H1 (cell line): ENCODE results near the gene C5AR1. TPM values are rescaled to one million over a fixed set of nuclear protein-coding genes. Genes with fewer than 3 reads are reported as not detected.

Experiments used
- CTCF ChIA-PET: fragments of 300-600 bp; sonication (Branson Sonifier 250); formaldehyde crosslinking; loops from one replicate; lab custom pipeline; 2021; ENCODE audit not compliant: partially characterized antibody; lab: Charles Lee
- POLR2A ChIA-PET: fragments of 300-600 bp; sonication (Branson Sonifier 250); formaldehyde crosslinking; loops from one replicate; lab custom pipeline; 2021; ENCODE audit warnings: inconsistent platforms; ENCODE audit not compliant: partially characterized antibody; lab: Charles Lee
- DNase-seq, 2 experiments: peaks; one replicate each; pipeline versions ENCODE4 v3.0.0 to v3.0.0-alpha.2; 2010 to 2022; ENCODE audit warnings: low spot score in 2 of 2, low read depth in 1 of 2, mixed read lengths in 1 of 2
- FAIRE-seq: peaks from 2 replicates; lab custom pipeline; 2011; peaks lifted over from hg19 to GRCh38; lab: Jason Lieb, UNC
- H2AFZ ChIP-seq: 2 replicates; pipeline ENCODE4 v1.8.1; 2012; ENCODE audit warnings: low read length, inconsistent platforms
- H2AK5ac ChIP-seq: 2 replicates; pipeline ENCODE4 v1.6.1; 2013; ENCODE audit warnings: low read depth, low read length
- H2BK120ac ChIP-seq: replicated peaks from 2 replicates; pipeline ENCODE3; 2013; ENCODE audit warnings: low read depth, low read length, inconsistent platforms
- H2BK12ac ChIP-seq: 2 replicates; pipeline ENCODE4 v1.6.1; 2013; ENCODE audit warnings: low read depth, low read length
- H2BK15ac ChIP-seq: 2 replicates; pipeline ENCODE4 v1.6.1; 2013; ENCODE audit warnings: low read length
- H2BK20ac ChIP-seq: 2 replicates; pipeline ENCODE4 v1.6.1; 2013; ENCODE audit warnings: low read length
- H2BK5ac ChIP-seq: 2 replicates; pipeline ENCODE4 v1.6.1; 2013; ENCODE audit warnings: low read depth, low read length
- H3K14ac ChIP-seq: 2 replicates; pipeline ENCODE4 v1.6.1; 2013; ENCODE audit warnings: inconsistent platforms; ENCODE audit not compliant: insufficient read length
- H3K18ac ChIP-seq: 2 replicates; pipeline ENCODE4 v1.6.1; 2013; ENCODE audit warnings: low read length; ENCODE audit errors: extremely low read depth
- H3K23ac ChIP-seq: 2 replicates; pipeline ENCODE4 v1.6.1; 2013; ENCODE audit warnings: inconsistent platforms; ENCODE audit not compliant: insufficient read length
- H3K23me2 ChIP-seq: 2 replicates; pipeline ENCODE4 v1.6.1; 2013; ENCODE audit warnings: low read depth, low read length
- H3K27ac ChIP-seq: 2 replicates; pipeline ENCODE4 v1.6.1; 2011; ENCODE audit warnings: low read depth, low read length, inconsistent platforms
- H3K27me3 ChIP-seq, 4 experiments: replicated peaks in 1 of 4; 1 replicate in 1 of 4; 2 replicates in 3 of 4; pipeline versions ENCODE4 v1.6.1 to v1.8.1; 2011 to 2013; ENCODE audit warnings: low read length in 3 of 4, mild to moderate bottlenecking in 3 of 4, inconsistent platforms in 2 of 4, mixed read lengths in 2 of 4, moderate library complexity in 1 of 4; ENCODE audit not compliant: control insufficient read depth in 3 of 4, insufficient read depth in 3 of 4; ENCODE audit errors: extremely low read depth in 1 of 4
- H3K36me3 ChIP-seq, 4 experiments: 2 replicates each; pipeline versions ENCODE4 v1.6.1 to v1.8.1; 2011 to 2013; ENCODE audit warnings: mild to moderate bottlenecking in 4 of 4, low read length in 3 of 4, moderate library complexity in 2 of 4, control low read depth in 1 of 4, inconsistent platforms in 1 of 4; ENCODE audit not compliant: insufficient read depth in 4 of 4, control insufficient read depth in 2 of 4
- H3K4ac ChIP-seq: replicated peaks from 2 replicates; pipeline ENCODE3; 2013; ENCODE audit warnings: low read length, low read depth, mixed read lengths, inconsistent platforms; ENCODE audit not compliant: insufficient read length
- H3K4me1 ChIP-seq, 4 experiments: replicated peaks in 1 of 4; 1 replicate in 1 of 4; 2 replicates in 3 of 4; pipeline versions ENCODE4 v1.6.1 to v1.8.1; 2011 to 2013; ENCODE audit warnings: low read length in 3 of 4, inconsistent platforms in 2 of 4, mixed read lengths in 1 of 4; ENCODE audit not compliant: insufficient read depth in 4 of 4, control insufficient read depth in 3 of 4
- H3K4me2 ChIP-seq, 2 experiments: 2 replicates each; pipeline versions ENCODE4 v1.6.1 to v1.8.1; 2011 to 2013; ENCODE audit warnings: low read depth in 2 of 2, low read length in 2 of 2, control low read depth in 1 of 2, inconsistent platforms in 1 of 2, mild to moderate bottlenecking in 1 of 2; ENCODE audit not compliant: insufficient read depth in 1 of 2
- H3K4me3 ChIP-seq, 4 experiments: fragments of 200-600, 300-600 bp in 1 of 4; sonication (generic), shearing (Covaris generic), sonication (Bioruptor Twin) in 1 of 4; 2 replicates each; pipeline versions ENCODE4 v1.5.1 to v1.8.1; 2011 to 2016; ENCODE audit warnings: low read length in 4 of 4, low read depth in 3 of 4, control low read depth in 2 of 4, inconsistent platforms in 2 of 4, mild to moderate bottlenecking in 2 of 4, mixed read lengths in 1 of 4, moderate library complexity in 1 of 4; ENCODE audit not compliant: insufficient read depth in 2 of 4; ENCODE audit errors: extremely low read depth in 1 of 4
- H3K56ac ChIP-seq: replicated peaks from 2 replicates; pipeline ENCODE3; 2013; ENCODE audit warnings: low read depth, mild to moderate bottlenecking, mixed read lengths, low read length, inconsistent platforms; ENCODE audit not compliant: insufficient read length
- H3K79me1 ChIP-seq: 2 replicates; pipeline ENCODE4 v1.6.1; 2013; ENCODE audit warnings: low read depth, low read length, control low read depth
- H3K79me2 ChIP-seq, 2 experiments: 2 replicates each; pipeline versions ENCODE4 v1.6.1 to v1.8.1; 2012 to 2013; ENCODE audit warnings: low read length in 2 of 2, mild to moderate bottlenecking in 2 of 2, inconsistent platforms in 1 of 2; ENCODE audit not compliant: insufficient read depth in 2 of 2, control insufficient read depth in 1 of 2
- H3K9ac ChIP-seq, 4 experiments: replicated peaks in 1 of 4; 1 replicate in 1 of 4; 2 replicates in 3 of 4; pipeline versions ENCODE4 v1.6.1 to v1.8.1; 2011 to 2013; ENCODE audit warnings: low read depth in 3 of 4, low read length in 3 of 4, control low read depth in 2 of 4, mild to moderate bottlenecking in 2 of 4, moderate library complexity in 2 of 4, inconsistent platforms in 1 of 4; ENCODE audit errors: extremely low read depth in 1 of 4
- H3K9me3 ChIP-seq, 2 experiments: 2 replicates each; pipeline versions ENCODE4 v1.6.1 to v1.8.1; 2012 to 2013; ENCODE audit warnings: mild to moderate bottlenecking in 2 of 2, moderate library complexity in 2 of 2, control low read depth in 1 of 2, inconsistent platforms in 1 of 2, low read depth in 1 of 2, low read length in 1 of 2, mixed read lengths in 1 of 2; ENCODE audit not compliant: insufficient read depth in 2 of 2
- H4K20me1 ChIP-seq, 2 experiments: replicated peaks in 1 of 2; 2 replicates each; pipeline versions ENCODE3 to v1.8.1; 2011 to 2013; ENCODE audit warnings: inconsistent platforms in 2 of 2, low read length in 2 of 2, mild to moderate bottlenecking in 1 of 2; ENCODE audit not compliant: insufficient read depth in 2 of 2, control insufficient read depth in 1 of 2
- H4K5ac ChIP-seq: 2 replicates; pipeline ENCODE4 v1.6.1; 2013; ENCODE audit warnings: low read length, low read depth, mixed read lengths, inconsistent platforms; ENCODE audit not compliant: insufficient read length
- H4K8ac ChIP-seq: 2 replicates; pipeline ENCODE4 v1.8.0; 2013; ENCODE audit warnings: mild to moderate bottlenecking, moderate library complexity, low read length, inconsistent platforms; ENCODE audit not compliant: insufficient read depth; ENCODE audit errors: extremely low read depth
- H4K91ac ChIP-seq: replicated peaks from 2 replicates; pipeline ENCODE3; 2013; ENCODE audit warnings: low read length, mixed read lengths, inconsistent platforms; ENCODE audit not compliant: insufficient read length
- BCL11A ChIP-seq, 2 experiments: IDR thresholded peaks; one replicate each; pipeline ENCODE4 v1.6.1; 2011; ENCODE audit warnings: low read depth in 2 of 2, low read length in 2 of 2, mild to moderate bottlenecking in 2 of 2
- EGR1 ChIP-seq: IDR thresholded peaks from 2 replicates; pipeline ENCODE4 v1.6.1; 2011; ENCODE audit warnings: low read depth, low read length, borderline replicate concordance
- EZH2 ChIP-seq: fragments of 200-600 bp; sonication (generic); IDR thresholded peaks from 2 replicates; pipeline ENCODE4 v1.7.1; 2012; ENCODE audit warnings: low read depth, mild to moderate bottlenecking, moderate library complexity, low read length, inconsistent platforms; ENCODE audit not compliant: severe bottlenecking
- HDAC2 ChIP-seq, 2 experiments: fragments of 300-600 bp in 1 of 2; sonication (generic) in 1 of 2; IDR thresholded peaks; 2 replicates each; pipeline ENCODE4 v1.6.1; 2011 to 2012; ENCODE audit warnings: low read depth in 2 of 2, low read length in 2 of 2, mild to moderate bottlenecking in 2 of 2, moderate library complexity in 2 of 2, borderline replicate concordance in 1 of 2, inconsistent platforms in 1 of 2
- KDM1A ChIP-seq: fragments of 200-600, 300-600 bp; sonication (generic); IDR thresholded peaks from 2 replicates; pipeline ENCODE4 v1.7.1; 2016; ENCODE audit warnings: mild to moderate bottlenecking, low read length, borderline replicate concordance
- POLR2AphosphoS5 ChIP-seq: IDR thresholded peaks from 2 replicates; pipeline ENCODE4 v1.6.1; 2011; ENCODE audit warnings: low read depth, low read length
- RXRA ChIP-seq: IDR thresholded peaks from 2 replicates; pipeline ENCODE4 v1.6.1; 2011; ENCODE audit warnings: low read depth, mild to moderate bottlenecking, low read length, moderate library complexity; ENCODE audit not compliant: insufficient read depth
- SIX5 ChIP-seq: IDR thresholded peaks from 2 replicates; pipeline ENCODE4 v1.6.1; 2011; ENCODE audit warnings: mild to moderate bottlenecking, low read depth, low read length
- SP1 ChIP-seq: IDR thresholded peaks from 2 replicates; pipeline ENCODE4 v1.6.1; 2011; ENCODE audit warnings: low read depth, low read length
- WGBS, 2 experiments: shearing (Covaris generic) in 1 of 2; methylation state at CpG; one replicate each; pipeline versions ENCODE4 v1.1.6 to v1.1.7; 2013 to 2015; ENCODE audit warnings: low lambda C conversion rate in 2 of 2, mixed read lengths in 2 of 2, inconsistent platforms in 1 of 2, low coverage in 1 of 2, missing lambda C conversion rate in 1 of 2; ENCODE audit not compliant: insufficient replicate concordance in 2 of 2, insufficient coverage in 1 of 2, insufficient read length in 1 of 2; ENCODE audit errors: extremely low coverage in 1 of 2, missing lambda C conversion rate in 1 of 2; 5-methylcytosine and 5-hydroxymethylcytosine counted together
- polyA plus RNA-seq, 7 experiments: library from polyadenylated mRNA; depleted of rRNA in 3 of 7; stranded (reverse) in 5 of 7; unstranded in 2 of 7; fragments of >200 nt in 5 of 7; fragments of 200-250 nt in 2 of 7; gene quantifications; 1 replicate in 5 of 7; 2 replicates in 1 of 7; 4 replicates in 1 of 7; pipeline versions ENCODE4 v1.2.1 to v1.2.3, GENCODE V29; 2011 to 2013; ENCODE audit warnings: missing spikeins in 2 of 7, mixed read lengths in 2 of 7
- total RNA-seq: library from RNA; stranded (reverse); fragmentation: NEBNext Ultra II Directional; extraction: Animal tissue kit (Norgen Biotek cat#: 25700); gene quantifications from 2 replicates; pipeline ENCODE4 v1.2.1, GENCODE V29; 2021
- TF ChIP-seq, protein P1 (sequence below): IDR thresholded peaks from 2 replicates; pipeline ENCODE4 v1.6.1; 2012; ENCODE audit warnings: inconsistent platforms
- TF ChIP-seq, protein P2 (sequence below): IDR thresholded peaks from 2 replicates; pipeline ENCODE4 v1.6.1; 2012; ENCODE audit warnings: inconsistent platforms

Gene C5AR1
- total and polyA plus RNA-seq, 2 of the 8 experiments (the other 6 are each of a cell fraction or from before 2014, with no cell fraction given) = 0.20 TPM; not detected in 1

DNA sequence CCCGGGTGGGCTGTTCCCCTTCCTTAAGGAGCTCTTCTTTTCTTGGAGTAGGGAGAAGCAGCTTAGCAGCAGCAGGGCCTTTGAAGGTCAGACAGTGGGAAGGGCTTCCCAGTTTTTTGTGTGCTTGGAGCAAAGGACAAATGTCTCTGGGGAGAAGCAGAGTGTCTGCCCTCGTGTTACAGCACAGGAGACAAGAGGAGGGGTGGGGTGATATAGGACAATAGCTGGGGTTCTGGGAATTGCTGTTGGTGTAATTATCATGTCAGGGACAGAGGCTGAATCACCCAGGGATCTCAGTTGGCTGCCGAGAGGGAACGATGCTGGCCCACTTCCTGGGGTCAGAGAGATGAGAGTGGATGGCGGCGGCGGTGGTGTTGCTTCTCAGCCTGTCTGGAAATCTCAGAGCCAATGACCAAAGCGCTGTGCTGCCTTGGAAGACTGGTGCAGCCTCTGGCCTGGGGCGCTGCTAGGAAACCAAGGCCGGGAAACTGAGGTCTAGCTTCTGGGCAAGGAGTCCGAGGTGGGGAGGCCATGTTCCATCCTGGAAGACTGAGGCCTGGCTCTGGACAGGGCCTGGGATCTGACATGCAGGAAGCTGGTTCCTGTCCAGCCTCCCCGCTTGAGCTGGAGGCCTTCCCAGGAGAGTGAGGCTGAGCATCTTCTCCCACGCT lies 33.7 kb upstream of the C5AR1 start:
- Histone ChIP-seq H2BK5ac (no peak overlapping the region), H2AFZ (no peak overlapping the region), H2BK20ac (no peak overlapping the region), H3K14ac (no peak overlapping the region), H3K18ac (no peak overlapping the region), H3K4me2 (peak overlapping the region; percentile 67 to 82; a peak in 2 of 4 replicates), H3K4me1 (peaks cover 0 to 19% (median 8%) of the 10 kb centered on the region in 4 experiments; a peak in 6 of 7 replicates), H3K4ac (no peak overlapping the region), H3K27ac (no peak overlapping the region), H3K79me2 (no peaks in the 10 kb centered on the region), H4K5ac (no peak overlapping the region), H3K4me3 (peak overlapping the region in 3 of 4 experiments; percentile 45 to 68 (median 53); a peak in 3 of 8 replicates), H4K20me1 (peaks cover 0 to 8% of the 10 kb centered on the region in 2 experiments), H3K23me2 (peaks cover 25% of the 10 kb centered on the region), H3K23ac (no peak overlapping the region), H4K8ac (no peak overlapping the region; the same call in 1 of the 2 replicates), H2AK5ac (no peak overlapping the region), H2BK12ac (no peak overlapping the region), H2BK15ac (peak overlapping the region; percentile 53; the same call in 1 of the 2 replicates), H3K27me3 (peaks cover 0 to 10% (median 6%) of the 10 kb centered on the region in 4 experiments; a peak in 5 of 7 replicates), H3K9ac (no peak overlapping the region), H3K36me3 (peaks cover 0 to 4% (median under 1%) of the 10 kb centered on the region in 4 experiments; a peak in 3 of 8 replicates), H3K79me1 (no peaks in the 10 kb centered on the region), H3K56ac (no peak overlapping the region), H3K9me3 (no peaks in the 10 kb centered on the region), H4K91ac (no peak overlapping the region), H2BK120ac (no peak overlapping the region)
- CTCF ChIA-PET = interaction anchor here (0.7 to 2.4 kb wide), 7 partner anchors 9 to 115 kb away, joined by 3 to 17 read pairs (median 5); no protein-coding TSS in a partner anchor
- POLR2A ChIA-PET = interaction anchor here (0.6 to 3.6 kb wide), 10 partner anchors 11 to 144 kb away, joined by 3 to 29 read pairs (median 5); partner anchors contain the start of gene CCDC9
- WGBS, 2 experiments = 83% methylated on average over 12 of the region's 13 CpGs; no CpG with 5 or more reads in 1 of the 2 experiments
- no peak for DNase-seq
- no peak for FAIRE-seq
- TF ChIP-seq BCL11A (IDR thresholded peaks at IDR 0.05; ENCODE audit: low read depth in 2 of 2, low read length in 2 of 2) (no peak), SIX5 (no peak), HDAC2 (IDR thresholded peaks at IDR 0.05; ENCODE audit: borderline replicate concordance in 1 of 2, low read depth in 2 of 2, low read length in 2 of 2) (no peak), EZH2 (no peak), EGR1 (no peak), SP1 (no peak), RXRA (no peak), POLR2AphosphoS5 (no peak), KDM1A (no peak)
- TF ChIP-seq, protein P1, sequence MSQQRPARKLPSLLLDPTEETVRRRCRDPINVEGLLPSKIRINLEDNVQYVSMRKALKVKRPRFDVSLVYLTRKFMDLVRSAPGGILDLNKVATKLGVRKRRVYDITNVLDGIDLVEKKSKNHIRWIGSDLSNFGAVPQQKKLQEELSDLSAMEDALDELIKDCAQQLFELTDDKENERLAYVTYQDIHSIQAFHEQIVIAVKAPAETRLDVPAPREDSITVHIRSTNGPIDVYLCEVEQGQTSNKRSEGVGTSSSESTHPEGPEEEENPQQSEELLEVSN = no peak
- TF ChIP-seq, protein P2, sequence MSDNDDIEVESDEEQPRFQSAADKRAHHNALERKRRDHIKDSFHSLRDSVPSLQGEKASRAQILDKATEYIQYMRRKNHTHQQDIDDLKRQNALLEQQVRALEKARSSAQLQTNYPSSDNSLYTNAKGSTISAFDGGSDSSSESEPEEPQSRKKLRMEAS = no peak
